ENCODE data around the gene GPRASP3.
"Not testable (repeated sequence)": the region's sequence is repeated elsewhere in the genome, so short reads cannot be mapped to it uniquely, and the experiment has no call there.

DNA sequence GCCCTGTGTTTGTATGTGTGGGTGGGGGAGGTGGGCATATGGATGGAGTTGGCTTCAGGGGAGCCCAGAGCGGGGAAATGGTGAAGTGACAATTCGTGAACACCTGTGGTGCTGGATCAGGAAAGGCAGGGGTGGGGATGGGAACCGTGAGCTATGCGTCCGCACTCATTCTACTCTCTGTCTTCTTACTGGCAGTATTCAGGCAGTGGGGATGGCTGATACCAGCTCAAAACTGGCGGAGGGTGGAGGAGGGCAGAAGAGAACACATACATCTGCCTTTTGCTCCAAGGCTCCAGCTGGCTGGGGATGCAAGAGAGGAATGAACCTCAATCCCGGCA, 595 bp downstream of the GPRASP3 start:
- not testable (repeated sequence) for TF ChIP-seq ZNF232 (CRISPR knock-in tag; IDR thresholded peaks at IDR 0.05); TP53 (CRISPR knock-in tag; IDR thresholded peaks at IDR 0.05); PREB (CRISPR knock-in tag; IDR thresholded peaks at IDR 0.05; ENCODE audit: borderline replicate concordance); NFYB (CRISPR knock-in tag; conservative IDR thresholded peaks at IDR 0.05; ENCODE audit: low read depth); FOXK1 (CRISPR knock-in tag; IDR thresholded peaks at IDR 0.05); FOXP4 (CRISPR knock-in tag; IDR thresholded peaks at IDR 0.05); TEAD4 (CRISPR knock-in tag; IDR thresholded peaks at IDR 0.05); MAX (CRISPR knock-in tag; IDR thresholded peaks at IDR 0.05)
- TF ChIP-seq, protein P1, sequence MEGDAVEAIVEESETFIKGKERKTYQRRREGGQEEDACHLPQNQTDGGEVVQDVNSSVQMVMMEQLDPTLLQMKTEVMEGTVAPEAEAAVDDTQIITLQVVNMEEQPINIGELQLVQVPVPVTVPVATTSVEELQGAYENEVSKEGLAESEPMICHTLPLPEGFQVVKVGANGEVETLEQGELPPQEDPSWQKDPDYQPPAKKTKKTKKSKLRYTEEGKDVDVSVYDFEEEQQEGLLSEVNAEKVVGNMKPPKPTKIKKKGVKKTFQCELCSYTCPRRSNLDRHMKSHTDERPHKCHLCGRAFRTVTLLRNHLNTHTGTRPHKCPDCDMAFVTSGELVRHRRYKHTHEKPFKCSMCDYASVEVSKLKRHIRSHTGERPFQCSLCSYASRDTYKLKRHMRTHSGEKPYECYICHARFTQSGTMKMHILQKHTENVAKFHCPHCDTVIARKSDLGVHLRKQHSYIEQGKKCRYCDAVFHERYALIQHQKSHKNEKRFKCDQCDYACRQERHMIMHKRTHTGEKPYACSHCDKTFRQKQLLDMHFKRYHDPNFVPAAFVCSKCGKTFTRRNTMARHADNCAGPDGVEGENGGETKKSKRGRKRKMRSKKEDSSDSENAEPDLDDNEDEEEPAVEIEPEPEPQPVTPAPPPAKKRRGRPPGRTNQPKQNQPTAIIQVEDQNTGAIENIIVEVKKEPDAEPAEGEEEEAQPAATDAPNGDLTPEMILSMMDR (IDR thresholded peaks at IDR 0.05), result not testable (repeated sequence)
- TF ChIP-seq, protein P2, sequence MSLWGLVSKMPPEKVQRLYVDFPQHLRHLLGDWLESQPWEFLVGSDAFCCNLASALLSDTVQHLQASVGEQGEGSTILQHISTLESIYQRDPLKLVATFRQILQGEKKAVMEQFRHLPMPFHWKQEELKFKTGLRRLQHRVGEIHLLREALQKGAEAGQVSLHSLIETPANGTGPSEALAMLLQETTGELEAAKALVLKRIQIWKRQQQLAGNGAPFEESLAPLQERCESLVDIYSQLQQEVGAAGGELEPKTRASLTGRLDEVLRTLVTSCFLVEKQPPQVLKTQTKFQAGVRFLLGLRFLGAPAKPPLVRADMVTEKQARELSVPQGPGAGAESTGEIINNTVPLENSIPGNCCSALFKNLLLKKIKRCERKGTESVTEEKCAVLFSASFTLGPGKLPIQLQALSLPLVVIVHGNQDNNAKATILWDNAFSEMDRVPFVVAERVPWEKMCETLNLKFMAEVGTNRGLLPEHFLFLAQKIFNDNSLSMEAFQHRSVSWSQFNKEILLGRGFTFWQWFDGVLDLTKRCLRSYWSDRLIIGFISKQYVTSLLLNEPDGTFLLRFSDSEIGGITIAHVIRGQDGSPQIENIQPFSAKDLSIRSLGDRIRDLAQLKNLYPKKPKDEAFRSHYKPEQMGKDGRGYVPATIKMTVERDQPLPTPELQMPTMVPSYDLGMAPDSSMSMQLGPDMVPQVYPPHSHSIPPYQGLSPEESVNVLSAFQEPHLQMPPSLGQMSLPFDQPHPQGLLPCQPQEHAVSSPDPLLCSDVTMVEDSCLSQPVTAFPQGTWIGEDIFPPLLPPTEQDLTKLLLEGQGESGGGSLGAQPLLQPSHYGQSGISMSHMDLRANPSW (CRISPR knock-in tag; conservative IDR thresholded peaks at IDR 0.05; ENCODE audit: low read depth), result not testable (repeated sequence)
